Activated CD8-positive, alpha-beta memory T cell treated with anti-CD3 and anti-CD28 coated beads for 24 hours (primary cell): ENCODE results near the gene HEXA.
A peak's percentile ranks its signal among the peaks of the same experiment; 100 is the strongest.

Source experiments
- DNase-seq: peaks from one replicate; pipeline ENCODE4 v3.0.0-alpha.2; 2020

HEXA gene

DNA sequence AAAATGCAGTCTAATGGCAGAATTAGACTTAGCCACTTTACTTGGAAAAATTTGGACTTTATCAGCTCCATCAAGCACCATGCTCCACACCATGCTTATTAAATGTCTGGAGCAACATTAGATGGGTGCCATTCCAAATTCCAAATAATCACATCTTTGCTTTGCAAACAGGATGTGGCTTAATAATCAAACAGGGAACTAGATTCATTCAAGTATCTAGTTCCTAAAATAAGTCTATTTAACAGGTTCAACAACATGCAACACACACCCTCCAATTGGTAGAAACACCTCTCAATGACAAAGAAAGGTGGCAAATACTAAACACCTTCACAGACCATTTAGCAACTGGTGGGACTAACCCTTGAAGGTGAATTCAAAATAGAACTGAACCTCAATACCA, 3.5 kb downstream of the HEXA start:
- DNase-seq, result no peak

- no peak for DNase-seq
Measured at GRCh38 chr15:72369964-72370363, 5.8 kb downstream of the HEXA start.

DNA sequence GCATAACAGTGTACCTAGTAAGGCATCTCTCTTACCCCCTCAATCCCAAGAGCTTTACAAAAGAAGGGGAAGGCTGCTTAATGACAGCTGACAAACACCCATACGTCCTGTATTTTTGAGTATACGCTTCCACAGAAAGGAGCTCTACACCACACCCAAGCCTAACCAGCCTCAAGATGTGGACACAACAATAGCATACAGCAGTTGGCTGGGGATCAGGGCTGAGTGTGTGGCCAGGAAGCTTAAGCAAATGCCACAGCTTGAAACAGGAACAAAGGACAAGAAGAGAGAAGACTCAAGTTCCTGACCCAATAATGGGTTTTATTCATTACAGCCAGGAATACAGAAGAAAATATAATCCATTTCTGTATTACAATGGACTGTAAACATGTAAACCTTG, 6.9 kb downstream of the HEXA start:
- DNase-seq, result no peak

- no peak for DNase-seq
Measured at GRCh38 chr15:72368325-72368724, 7.5 kb downstream of the HEXA start.

- DNase-seq, result no peak
Measured at GRCh38 chr15:72365844-72366243, 10.0 kb downstream of the HEXA start.

GRCh38 chr15:72361176-72361575, 14.6 kb downstream of the HEXA start:
- DNase-seq, result no peak

GRCh38 chr15:72358650-72359171, 17.1 kb downstream of the HEXA start:
- DNase-seq, result no peak

GRCh38 chr15:72358121-72358520, 17.7 kb downstream of the HEXA start:
- no peak for DNase-seq

DNA sequence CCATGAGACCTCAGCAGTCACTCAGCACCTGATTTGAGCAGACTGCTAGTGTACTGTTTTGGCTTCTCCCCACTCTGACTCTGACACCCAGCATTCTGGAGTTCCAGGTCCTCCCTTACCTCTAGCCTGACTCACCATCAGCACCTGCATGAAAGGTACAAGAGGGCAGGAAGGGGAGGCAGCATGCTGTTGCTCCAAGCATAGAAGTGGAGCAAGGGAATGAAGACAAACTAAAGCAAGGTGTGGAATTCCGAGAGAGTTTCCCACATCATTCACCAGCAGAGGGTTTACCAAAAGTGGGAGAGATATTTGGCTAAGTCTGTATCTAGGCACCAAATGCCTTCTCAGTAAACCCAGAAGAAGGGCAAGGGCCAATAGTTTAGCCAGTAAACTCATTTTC, 21.3 kb downstream of the HEXA start:
- peak; percentile 38 for DNase-seq

GRCh38 chr15:72353266-72353665, 22.5 kb downstream of the HEXA start:
- DNase-seq, result no peak

DNA sequence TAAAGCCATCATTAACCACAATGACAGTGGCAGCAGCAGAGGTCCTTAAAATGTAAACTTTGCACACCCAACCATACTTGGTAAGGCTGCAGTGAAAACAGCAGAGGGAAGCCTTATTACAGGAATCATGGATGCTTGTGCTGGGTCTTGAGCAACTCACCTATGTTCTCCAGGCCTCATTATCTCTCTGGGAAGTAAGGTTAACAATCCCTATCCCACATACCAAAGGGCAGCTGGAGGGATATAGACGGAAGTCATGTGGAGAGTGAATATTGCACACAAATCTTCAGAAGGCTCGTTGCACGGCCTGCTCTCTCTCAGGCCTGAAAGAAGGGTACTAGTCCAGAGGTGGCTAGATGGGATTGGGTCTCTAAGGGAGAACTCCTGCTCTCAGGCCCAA, 30.0 kb downstream of the HEXA start:
- peak; percentile 17 for DNase-seq

- DNase-seq, result peak; percentile 37
Measured at GRCh38 chr15:72345280-72345679, 30.5 kb downstream of the HEXA start.

GRCh38 chr15:72344602-72345001, 31.2 kb downstream of the HEXA start:
- no peak for DNase-seq

DNA sequence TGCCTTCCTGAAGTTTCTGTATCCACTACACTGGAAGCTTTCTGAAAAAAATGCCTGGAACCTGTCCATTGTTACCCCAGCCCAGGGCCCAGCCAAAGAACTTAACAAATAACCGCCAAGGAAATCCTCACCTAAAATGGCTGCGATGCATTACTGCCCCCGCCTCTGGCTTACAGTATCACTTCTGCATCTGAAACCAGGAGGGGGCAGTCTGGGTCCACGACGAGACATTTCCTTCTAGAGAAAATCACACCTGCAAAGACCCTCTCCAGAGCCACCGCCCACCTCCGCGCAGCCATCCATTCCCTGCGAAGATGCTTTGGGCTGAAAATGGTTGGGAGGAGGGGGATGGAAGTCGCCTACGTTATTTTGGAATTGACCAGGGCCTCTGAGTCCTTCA, 33.4 kb downstream of the HEXA start:
- DNase-seq, result no peak

DNA sequence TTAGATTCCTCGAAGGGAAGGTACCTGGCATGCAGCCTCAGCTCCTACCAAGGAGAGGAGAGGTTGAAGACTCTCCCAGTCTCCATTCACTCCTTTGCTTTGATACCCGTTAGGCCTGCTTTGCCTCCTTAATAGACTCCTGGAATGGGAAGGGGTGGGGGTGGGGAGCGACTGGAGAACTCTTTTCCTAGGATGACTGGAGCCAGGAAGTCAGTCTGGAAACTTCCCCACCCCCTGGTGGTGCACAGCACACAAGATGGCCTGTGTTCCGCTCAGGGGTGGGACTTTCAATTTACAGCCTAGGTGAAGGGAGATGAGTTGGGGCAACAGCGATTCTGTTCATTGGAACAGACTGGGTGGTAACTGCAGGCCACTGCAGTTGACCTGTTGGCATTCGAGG, 34.5 kb downstream of the HEXA start:
- no peak for DNase-seq

DNA sequence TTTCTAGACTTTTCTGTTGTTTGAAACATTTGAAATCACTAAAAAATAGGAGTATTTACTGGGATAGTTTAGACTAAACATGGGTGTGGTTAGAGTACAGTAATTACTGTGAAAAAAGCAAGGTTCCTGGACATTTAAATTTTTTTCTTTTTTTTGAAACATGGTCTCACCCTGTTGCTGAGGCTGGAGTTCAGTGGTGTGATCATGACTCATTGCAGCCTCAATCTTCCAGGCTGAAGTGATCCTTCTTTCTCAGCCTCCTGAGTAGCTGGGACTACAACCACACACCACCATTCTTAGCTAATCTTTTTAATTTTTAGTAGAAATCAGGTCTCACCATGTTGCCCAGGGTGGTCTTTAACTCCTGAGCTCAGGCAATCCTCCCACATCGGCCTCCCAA, 35.4 kb downstream of the HEXA start:
- DNase-seq, result no peak

DNA sequence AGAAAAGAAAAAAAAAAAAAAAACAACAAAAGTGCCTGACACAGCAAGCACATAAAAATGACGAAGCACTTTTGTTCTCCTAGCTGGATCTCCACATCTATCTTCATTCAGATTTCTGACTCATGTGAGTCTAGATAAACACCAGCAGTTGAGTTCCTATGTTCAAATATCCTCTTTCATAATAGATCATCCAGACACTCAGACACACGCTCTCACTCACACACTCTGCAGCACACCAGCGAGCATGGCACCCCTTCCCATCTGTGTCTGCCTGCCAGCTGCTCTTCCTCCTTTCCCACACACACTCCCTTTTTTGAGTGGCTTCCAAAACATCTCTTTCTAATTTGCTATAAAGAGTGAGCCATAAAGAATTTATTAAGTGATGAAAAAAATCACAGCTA, 36.0 kb downstream of the HEXA start:
- no peak for DNase-seq

DNA sequence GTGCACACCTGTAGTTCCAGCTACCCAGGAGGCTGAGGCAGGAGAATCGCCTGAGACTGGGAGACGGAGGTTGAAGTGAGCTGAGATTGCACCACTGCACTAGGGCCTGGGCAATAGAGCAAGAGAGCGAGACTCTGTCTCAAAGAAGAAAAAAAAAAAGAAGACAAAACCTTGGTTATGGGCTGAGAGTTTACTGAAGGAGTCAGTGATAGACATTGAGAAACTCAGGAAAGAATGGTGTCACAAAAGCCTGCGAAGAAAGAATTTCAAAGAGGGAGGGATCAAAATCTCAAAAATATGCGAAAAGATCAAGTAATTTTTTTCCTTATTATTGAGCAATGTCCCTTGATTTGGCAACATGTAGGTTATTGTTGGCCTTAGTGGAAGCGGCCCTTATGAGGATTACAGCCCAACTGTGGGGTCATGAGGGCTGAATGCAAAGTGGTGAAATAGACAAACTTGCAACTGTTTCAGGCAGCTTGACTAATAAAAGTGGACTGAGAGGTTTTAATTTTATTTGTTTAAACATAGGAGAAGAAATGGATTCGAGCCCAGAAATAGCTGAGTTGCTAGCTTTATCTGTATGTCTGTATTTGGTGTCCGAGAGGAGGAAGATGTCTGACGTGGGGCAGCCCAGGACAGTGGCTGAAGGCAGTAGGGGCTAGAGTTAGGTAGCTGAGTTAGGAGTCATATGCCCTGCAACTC, 37.0 kb downstream of the HEXA start:
- DNase-seq, result no peak

- no peak for DNase-seq
Measured at GRCh38 chr15:72338148-72338547, 37.7 kb downstream of the HEXA start.

DNA sequence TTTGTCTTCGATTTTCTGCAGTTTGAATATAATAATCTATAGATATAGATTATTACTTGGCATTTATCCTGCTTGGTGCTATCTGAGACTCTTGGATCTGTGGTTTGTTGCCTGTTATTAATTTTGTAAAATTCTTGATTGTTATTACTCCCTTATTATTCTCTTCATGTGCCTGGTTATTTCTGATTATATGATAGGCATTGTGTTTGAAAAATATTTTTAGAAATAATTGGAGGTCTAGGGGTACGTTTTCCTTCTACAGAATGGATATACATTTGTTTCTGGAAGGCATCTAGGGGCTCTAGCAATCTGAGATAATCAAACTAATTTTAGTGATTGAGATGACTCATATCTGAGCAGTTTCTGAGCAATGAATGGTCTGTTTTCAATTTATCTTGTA, 41.0 kb downstream of the HEXA start:
- no peak for DNase-seq

DNA sequence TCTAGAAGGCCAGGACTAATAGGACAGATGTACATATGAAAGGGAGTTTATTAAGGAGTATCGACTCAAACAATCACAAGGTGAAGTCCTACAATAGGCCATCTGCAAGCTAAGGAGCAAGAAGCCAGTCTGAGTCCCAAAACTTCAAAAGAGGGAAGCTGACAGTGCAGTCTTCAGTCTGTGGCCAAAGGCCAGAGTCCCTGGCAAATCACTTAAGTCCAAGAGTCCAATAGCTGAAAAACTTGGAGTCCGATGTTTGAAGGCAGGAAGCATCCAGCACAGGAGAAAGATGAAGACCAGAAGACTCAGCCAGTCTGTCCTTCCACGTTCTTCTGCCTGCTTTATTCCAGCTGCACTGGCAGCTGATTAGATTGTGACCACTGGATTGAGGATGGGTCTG, 44.8 kb downstream of the HEXA start:
- no peak for DNase-seq

DNA sequence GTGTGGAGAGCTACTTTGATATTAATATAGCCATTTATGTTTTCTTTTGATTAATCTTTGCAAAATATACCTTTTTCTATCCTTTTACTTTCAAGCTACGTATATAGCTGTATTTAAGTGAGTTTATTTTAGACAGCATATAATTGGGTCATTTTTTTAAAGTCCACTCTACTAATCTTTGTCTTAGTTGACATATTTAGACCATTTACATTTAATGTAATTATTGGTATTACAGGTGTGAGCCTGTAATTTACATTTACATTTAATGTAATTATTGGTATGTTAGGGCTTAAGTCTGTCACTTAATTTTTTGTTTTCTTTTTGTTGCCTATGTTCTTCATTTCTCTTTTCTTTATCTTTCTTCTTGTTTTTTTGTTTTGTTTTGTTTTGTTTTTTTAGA, 52.1 kb downstream of the HEXA start:
- no peak for DNase-seq

DNA sequence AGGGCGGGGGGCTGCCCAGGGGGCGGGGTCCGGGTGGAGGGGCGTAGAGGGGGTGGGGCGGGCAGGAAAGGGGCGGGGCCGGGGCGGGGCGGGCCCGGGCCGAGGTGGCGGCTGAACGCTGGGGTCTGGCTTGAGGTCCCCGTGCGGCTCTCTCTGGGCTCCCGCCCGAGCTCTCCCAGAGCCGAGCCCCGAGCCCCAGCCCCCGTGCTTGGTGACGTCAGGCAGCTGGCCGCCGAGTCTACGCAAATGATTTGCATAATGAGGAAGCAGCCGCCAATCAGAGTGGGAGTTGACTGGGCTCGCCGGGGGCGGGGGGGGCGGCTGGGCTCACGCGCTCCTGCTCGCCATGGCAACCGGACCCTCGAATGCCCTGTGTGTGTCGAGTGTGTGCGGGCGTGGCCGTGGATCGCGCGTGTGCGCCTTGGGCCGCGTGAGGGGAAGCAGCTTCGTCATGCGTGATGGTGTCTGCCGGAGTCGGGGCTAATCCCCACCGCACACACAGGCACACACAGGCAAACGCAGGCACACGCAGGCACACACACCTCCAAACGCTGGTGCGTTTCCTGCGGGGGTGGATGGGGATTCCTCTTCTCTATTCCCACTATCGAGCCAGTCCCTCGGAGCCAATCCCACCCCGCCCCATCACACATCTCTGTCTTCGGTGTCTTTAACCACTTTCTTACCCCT, 55.7 kb downstream of the HEXA start, which contains the start of gene CELF6:
Gene CELF6, minus strand, starts transcription at position 173 of the 687 bp plus-strand sequence. CDS start 283 bp downstream, outside the sequence.
- peak; percentile 85 for DNase-seq

DNA sequence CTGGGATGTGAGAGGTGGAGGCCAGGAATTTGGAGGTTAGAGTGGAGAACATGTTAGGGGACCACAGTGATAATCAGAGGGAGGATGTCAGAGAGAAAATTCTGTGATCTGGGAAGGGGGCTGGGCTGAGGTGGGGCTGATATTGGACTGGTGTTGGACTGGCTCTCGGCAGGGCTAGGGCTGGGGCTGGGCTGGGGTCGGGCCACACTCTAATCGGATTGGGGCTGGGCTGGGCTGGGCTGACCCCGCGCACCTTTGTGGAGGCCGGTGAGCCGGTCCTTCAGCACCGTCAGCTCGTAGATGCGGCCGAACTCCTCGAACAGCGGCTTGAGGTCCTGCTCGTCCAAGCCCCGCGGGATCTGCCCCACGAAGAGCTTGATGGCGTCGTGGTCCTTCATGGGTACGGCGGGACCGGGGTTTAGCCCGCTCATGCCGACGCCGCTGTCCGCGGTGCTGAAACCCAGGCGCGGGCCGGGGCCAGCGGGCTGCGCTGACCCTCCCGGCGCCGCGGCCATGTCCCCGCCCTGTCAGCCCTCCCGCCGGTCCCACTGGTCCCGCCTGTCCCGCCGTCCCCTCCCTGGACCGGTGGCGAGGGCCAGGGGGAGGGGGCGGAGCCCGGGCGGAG, 56.3 kb downstream of the HEXA start:
- peak; percentile 76 for DNase-seq
